OCI-LY3 (cell line): Measurements from ENCODE around the gene NEK11.

Experiments used
- EZH2phosphoT487 ChIP-seq: fragments of 200-600 bp; shearing (Covaris generic); IDR thresholded peaks from 2 replicates; pipeline ENCODE4 v1.6.1; 2018; ENCODE audit warnings: antibody characterized with exemption, mixed run types, low read depth
- TF ChIP-seq, protein P1 (sequence below): fragments of 200-600, 300-600 bp; sonication (generic); IDR thresholded peaks from 2 replicates; pipeline ENCODE4 v1.5.1; 2014; ENCODE audit warnings: antibody characterized with exemption, low read length, low read depth

DNA sequence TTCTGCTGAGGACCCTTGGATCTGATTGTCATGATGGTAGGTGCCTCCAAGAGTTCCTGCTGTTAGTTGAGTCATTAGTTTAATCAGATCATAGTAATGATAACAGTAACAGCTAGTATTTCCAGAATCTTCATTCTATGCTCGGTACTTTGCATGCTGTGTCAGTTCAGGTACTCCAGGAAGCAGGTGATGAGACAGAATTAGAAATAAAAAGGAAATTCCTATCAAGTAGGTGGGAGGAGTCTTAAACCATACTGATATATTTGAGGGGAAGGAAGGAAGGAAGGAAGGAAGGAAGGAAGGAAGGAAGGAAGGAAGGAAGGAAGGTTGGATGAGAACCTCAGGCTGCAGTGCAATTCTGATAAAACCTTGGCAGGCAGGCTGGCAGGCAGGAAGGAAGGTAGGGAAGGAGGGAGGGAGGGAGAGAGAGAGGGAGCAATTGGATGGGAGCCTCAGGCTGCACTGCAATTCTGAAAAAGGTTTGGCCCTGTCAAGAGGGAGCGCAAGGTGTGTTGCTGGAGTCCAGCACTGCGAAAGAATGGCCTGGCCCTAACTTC is 206.1 kb downstream of the NEK11 start:
- TF ChIP-seq, protein P1, sequence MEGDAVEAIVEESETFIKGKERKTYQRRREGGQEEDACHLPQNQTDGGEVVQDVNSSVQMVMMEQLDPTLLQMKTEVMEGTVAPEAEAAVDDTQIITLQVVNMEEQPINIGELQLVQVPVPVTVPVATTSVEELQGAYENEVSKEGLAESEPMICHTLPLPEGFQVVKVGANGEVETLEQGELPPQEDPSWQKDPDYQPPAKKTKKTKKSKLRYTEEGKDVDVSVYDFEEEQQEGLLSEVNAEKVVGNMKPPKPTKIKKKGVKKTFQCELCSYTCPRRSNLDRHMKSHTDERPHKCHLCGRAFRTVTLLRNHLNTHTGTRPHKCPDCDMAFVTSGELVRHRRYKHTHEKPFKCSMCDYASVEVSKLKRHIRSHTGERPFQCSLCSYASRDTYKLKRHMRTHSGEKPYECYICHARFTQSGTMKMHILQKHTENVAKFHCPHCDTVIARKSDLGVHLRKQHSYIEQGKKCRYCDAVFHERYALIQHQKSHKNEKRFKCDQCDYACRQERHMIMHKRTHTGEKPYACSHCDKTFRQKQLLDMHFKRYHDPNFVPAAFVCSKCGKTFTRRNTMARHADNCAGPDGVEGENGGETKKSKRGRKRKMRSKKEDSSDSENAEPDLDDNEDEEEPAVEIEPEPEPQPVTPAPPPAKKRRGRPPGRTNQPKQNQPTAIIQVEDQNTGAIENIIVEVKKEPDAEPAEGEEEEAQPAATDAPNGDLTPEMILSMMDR: no peak
- no peak for TF ChIP-seq EZH2phosphoT487
